ENCODE data around the gene PPT2.
"Not testable (repeated sequence)": the region's sequence is repeated elsewhere in the genome, so short reads cannot be mapped to it uniquely, and the experiment has no call there.

Gene PPT2

GRCh38 chr6:32186151-32186840, 32.4 kb downstream of the PPT2 start:
- not testable (repeated sequence) for DNase-seq (ENCODE audit: low read depth, low spot score)
- H3K27ac ChIP-seq = peak overlapping the region; percentile 28

- H3K27ac ChIP-seq = peak overlapping the region; percentile 28
- DNase-seq (ENCODE audit: low read depth, low spot score) = no peak
Measured at GRCh38 chr6:32187009-32187709, 33.2 kb downstream of the PPT2 start.

GRCh38 chr6:32187725-32188380, 33.9 kb downstream of the PPT2 start:
- DNase-seq (ENCODE audit: low read depth, low spot score) = not testable (repeated sequence)

DNA sequence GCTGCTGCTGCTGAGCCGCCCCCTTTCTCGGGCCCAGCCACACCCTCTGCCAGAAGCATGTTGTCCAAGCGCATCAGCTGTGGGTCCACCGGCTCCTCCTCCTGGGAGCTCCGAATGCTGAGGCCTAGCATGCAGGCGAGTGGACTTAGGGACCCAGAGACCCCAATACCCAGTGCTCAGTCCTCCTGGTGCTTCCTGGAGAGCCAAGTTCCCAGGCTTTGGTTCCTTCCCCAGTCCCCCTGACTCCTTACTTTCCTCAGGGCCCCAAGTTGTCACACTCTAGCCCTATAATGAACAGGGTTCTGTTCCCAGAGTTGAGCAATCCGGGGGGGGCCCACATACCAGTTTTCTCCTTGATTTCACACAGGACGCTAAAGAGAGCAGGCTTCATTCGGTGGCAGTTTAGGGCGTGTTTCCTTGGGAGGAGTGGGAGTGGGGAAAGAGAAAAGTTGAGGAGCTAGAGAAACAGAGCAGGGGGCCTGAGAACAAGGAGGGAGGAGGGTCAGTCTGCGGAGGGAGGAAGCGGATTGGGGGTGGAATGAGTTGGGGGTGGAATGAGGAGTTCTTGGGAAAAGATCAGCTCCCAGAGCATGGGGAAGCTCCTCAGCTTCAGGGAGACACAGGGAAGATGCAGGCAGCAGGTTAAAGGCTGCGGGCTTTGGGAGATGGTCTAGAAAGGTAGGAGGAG, 34.6 kb downstream of the PPT2 start:
- no peak for DNase-seq (ENCODE audit: low read depth, low spot score)
- peak overlapping the region; percentile 75 for H3K27ac ChIP-seq

More at GRCh38 chr6:32187725-32188380, 33.9 kb downstream of the PPT2 start:
- not testable (repeated sequence) for H3K27ac ChIP-seq

- peak overlapping the region; percentile 75 for H3K27ac ChIP-seq
- no peak for DNase-seq (ENCODE audit: low read depth, low spot score)
Measured at GRCh38 chr6:32189069-32189741, 35.3 kb downstream of the PPT2 start.

GRCh38 chr6:32189742-32190053, 35.8 kb downstream of the PPT2 start:
- DNase-seq (ENCODE audit: low read depth, low spot score) = no peak
- H3K27ac ChIP-seq = peak overlapping the region; percentile 75

DNA sequence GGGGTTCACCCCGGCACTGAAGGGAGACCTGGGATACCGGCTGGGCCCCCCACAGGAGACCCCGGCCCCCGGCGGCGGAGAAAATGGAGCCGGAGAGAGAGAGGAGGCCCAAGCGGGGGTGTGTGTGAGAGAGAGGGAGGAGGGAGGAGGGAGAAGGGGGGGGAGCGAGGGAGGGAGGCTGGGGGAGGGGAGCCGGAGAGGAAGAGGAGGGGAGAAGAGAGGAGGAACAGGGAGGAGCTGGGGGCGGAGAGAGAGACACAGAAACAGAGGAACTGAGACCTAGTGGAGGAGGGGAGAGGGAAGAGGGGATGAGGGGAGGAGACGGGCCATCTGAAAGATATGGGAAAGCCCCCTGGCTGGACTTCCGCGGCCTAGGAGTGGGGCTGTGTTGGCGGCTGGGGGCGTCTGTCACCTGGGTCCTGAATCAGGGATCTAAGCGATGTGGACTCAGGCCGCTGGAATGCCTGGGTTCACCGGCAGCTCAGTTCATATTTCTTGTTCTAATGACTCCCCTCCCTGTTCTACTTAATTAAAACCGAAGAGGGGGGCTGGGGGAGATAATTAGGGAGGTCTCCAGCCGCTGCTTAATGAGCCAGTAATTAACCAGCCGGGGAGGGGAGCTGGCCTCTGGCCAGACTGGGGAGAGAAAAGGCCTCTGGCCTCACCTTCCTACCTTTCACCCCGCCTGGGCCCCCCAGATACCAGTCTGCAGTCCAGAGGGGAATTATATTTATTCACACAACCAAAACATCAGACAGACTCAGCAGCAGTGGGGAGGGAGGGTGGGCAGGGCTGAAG, 36.3 kb downstream of the PPT2 start, which contains the start of gene PBX2:
PBX2 (minus strand) TSS at position 149 of the 798 bp plus-strand sequence. CDS start 287 bp downstream, outside the sequence.
- H3K27ac ChIP-seq = peak within 1 kb of the TSS; percentile 75
- no peak for DNase-seq (ENCODE audit: low read depth, low spot score)

GRCh38 chr6:32190911-32191677, 37.2 kb downstream of the PPT2 start:
- H3K27ac ChIP-seq = peak overlapping the region; percentile 75
- DNase-seq (ENCODE audit: low read depth, low spot score) = no peak

DNA sequence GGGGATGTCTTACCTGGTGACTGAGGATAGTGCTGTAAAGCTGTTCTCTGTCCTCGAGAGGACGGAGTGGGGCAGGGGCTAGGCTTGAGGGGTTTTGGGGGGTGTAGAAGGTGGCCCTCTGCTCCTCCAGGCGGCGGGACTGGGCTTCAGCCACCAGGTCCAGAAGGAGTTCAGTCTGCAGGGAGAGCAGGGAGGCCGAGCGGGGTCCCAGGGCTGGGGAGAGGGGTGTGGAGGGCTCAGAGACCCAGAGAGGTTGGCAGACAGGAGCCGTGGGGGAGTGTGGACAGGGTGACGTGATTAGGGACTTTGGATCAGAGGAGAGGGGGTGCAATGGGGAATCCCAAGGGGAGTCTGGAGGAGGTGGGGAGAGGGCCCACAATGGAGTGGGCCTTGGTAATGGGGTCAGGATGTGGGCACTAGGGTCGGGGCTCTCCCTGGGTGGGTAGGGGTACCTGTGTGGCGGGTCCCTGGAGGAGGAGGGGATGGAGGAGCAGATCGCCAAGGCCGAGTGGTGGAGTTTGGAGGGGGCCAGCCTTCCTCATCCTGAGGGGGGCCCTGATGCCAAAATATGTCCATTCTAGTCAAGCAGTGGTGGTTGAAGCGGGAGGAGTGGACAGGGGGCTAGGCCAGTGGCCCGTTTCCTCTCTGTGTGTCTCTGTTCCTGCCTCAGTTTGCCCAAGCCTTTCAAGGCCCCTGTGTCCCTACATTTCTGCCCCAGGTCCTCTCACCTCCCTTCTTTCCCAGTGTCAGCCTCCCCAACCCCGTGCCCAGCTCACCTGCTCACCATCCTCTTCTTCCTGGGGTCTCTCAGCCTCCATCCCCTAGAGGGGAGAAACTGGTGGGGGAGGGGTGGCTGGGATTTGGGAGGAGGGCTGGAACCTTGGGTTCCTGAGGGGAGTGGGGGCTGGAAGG, 38.0 kb downstream of the PPT2 start:
- peak overlapping the region; percentile 48 for H3K27ac ChIP-seq
- DNase-seq (ENCODE audit: low read depth, low spot score) = no peak

DNA sequence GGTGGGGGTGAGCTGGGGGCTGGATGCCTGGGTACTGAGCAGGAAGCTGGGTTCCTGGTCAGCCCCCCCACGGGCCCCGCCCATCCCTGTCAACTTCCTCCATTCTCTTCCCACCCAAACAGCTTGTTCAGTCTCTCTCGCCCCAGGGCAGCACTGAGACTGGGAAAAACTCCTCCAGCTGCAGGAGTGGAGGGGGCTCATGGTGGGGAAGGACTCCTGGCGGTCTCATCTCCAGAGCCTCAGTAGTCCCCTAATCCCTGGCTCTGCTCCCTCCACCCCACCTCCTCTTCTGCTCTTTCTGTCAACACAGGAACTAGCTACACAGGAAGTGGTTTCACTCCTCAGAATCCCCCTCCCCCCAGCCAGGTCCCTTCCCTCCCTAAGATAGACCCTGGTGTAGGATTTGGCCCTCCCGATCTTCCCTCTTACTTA, 38.7 kb downstream of the PPT2 start, which contains the start of gene GPSM3:
GPSM3 (minus strand) TSS at position 36 of the 432 bp plus-strand sequence. CDS start 130 bp downstream, outside the sequence.
- H3K27ac ChIP-seq = peak within 1 kb of the TSS; percentile 48
- DNase-seq (ENCODE audit: low read depth, low spot score) = no peak

DNA sequence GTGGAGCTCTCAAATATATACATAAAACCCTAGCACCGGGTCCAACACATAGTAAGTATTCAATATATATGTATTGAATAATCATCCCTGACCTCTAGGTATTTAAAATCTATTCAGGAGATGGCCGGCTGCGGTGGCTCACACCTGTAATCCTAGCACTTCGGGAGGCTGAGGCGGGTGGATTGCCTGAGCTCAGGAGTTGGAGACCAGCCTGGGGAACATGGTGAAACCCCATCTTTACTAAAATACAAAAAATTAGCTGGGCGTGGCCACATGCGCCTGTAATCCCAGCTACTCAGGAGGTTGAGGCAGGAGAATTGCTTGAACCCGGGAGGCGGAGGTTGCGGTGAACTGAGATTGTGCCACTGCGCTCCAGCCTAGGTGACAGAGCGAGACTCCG, 39.2 kb downstream of the PPT2 start:
- H3K27ac ChIP-seq = peak overlapping the region; percentile 48
- DNase-seq (ENCODE audit: low read depth, low spot score) = not testable (repeated sequence)

DNA sequence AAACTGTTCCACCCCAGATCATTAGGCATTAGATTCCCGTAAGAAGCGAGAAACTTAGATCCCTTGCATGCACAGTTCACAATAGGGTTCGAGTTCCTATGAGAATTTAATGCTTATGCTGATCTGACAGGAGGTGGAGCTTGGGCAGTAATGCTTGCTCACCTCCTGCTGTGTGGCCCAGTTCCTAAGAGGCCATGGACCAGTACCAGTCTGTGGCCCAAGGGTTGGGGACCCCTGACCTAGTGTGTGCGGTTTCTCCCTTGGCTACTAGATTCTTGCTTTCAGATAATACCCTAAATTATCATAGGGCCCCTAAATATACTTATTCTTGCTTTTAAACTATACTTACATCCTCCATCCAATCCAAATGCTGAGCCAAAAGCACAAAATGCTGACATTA, 40.4 kb downstream of the PPT2 start:
- no peak for DNase-seq (ENCODE audit: low read depth, low spot score)
- H3K27ac ChIP-seq = peak overlapping the region; percentile 93

- DNase-seq (ENCODE audit: low read depth, low spot score) = no peak
- peak overlapping the region; percentile 93 for H3K27ac ChIP-seq
Measured at GRCh38 chr6:32194825-32195651, 41.1 kb downstream of the PPT2 start.

DNA sequence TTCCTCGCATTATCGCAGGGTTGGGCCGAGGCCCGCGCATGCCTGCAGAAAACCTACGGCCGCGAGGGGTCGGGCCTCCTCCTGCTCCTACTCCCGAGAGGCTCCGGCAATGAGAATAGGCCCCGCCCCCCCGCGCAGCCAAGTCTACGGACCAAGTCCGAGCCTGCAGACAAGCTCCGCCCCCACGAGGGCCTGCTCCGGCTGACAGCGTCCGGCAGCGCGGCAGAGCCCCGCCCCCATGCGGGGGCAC, 41.6 kb downstream of the PPT2 start:
- H3K27ac ChIP-seq = peak overlapping the region; percentile 93
- DNase-seq (ENCODE audit: low read depth, low spot score) = peak; percentile 96

- peak overlapping the region; percentile 93 for H3K27ac ChIP-seq
- DNase-seq (ENCODE audit: low read depth, low spot score) = no peak
Measured at GRCh38 chr6:32195902-32196681, 42.2 kb downstream of the PPT2 start.
